GM19395 (cell line): ENCODE measurements around the gene DHRS12.

ENCODE experiments used
- ATAC-seq: cut with Tn5 transposase; IDR thresholded peaks from one replicate; pipeline ENCODE4 v1.9.1; 2021; ENCODE audit warnings: mild to moderate bottlenecking, moderate library complexity; ENCODE audit not compliant: unreplicated experiment

The DHRS12 gene

DNA sequence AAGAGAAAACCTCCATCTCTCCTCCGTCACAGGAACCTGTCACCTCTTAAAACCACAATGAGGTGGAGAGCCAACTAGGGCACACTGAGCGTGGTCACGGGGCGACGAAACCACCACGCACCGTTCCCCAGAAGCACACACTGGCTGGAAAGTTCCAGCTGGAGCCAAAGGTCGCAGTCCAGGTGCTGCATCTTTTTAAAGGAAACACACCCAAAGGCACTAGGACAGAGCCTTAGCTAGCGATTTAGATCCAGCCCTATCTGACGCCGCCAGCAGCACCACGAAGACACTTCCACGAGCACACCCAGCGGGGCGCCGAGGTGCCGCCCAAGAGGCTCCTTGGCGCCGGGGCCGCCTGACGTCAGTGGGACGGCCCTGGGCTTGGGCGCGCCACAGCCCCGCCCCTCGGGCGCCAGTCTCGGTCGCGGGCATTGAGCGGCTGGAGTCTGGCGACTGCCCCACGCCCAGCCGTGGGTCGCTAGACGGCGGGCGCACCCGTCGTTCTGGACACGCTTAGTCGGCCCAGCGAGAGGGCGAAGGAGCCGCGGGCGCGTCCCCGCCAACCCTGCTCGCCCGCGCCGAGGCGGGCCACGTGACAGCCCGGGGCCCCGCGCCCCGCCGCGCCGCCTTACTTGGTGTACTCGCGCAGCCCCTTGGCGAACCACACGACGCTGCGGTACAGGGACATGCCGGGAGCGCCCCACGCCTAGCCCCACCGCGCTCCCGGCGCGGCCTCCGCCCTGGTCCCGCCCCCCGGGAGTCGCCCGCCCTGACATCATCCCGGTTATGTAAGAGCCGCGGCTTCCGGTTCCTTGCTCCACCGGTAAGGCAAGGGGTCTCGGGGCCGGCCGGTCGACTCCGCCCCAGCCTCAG is at the start of gene DHRS12:
Gene DHRS12, minus strand, starts transcription at position 742 of the 873 bp plus-strand sequence. CDS start 4,504 bp downstream, outside the sequence.
- ATAC-seq, result peak; percentile 90

DNA sequence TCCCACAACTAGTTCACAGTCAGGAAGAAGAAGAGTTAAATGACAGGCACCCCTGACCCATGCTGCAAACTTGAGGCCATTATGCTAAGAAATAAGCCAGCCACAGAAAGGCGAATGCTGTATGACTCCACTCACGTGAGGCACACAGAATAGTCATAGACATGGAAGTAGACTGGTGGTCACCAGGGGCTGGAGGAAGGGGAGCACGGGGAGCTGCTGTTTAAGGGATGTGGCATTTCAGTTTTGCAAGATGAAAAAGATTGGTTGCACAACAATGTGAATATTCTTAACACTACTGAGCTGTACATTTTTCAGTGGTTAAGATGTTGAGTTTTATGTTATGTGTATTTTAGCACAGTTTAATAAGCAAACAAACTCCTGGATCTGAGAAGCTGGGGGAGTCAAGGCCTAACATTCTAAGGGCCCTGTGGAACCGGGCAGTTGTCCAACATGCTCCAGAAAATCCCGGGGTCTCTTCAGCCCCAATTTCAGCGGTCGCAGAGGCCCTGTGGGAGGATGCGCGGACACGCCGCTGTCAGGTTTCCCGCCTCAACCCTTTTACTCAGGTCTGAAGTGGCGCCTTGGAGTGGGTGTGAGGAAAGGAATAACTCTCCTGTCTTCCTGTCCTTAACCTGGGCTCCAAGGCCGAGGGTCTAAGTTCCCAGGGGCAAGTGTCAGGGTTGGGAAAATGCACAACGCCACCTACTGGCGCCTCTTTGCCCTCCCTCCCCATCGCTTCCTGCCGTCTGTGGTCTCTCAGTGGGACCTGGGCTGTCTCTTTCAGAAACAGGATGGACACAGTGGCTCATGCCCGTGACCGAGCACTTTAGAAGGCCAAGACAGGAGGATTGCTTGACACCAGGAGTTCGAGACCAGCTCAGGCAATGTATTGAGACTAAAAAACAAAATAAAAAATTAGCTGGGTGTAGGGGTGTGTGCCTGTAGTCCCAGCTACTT is 45.5 kb upstream of the DHRS12 start:
- ATAC-seq, result no peak

DNA sequence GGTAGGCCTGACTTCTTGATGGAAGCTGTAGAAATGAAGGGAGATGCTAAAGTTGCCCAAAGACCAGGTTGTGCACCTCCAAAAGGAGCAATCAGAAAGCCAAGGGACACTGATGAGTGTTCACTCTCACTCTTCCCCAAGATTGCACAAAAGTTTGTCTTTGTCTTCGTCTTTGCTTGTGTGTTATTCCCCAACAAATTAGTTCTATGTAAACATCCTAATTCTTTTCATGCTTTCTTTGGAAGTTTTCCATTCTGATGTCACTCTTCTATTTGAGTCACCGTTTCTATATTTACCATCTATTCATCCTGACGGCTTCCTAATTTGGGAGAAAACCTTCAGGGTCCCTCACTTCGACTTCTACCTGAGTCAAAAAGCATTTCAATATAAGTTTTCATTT is 44.7 kb upstream of the DHRS12 start:
- no peak for ATAC-seq

DNA sequence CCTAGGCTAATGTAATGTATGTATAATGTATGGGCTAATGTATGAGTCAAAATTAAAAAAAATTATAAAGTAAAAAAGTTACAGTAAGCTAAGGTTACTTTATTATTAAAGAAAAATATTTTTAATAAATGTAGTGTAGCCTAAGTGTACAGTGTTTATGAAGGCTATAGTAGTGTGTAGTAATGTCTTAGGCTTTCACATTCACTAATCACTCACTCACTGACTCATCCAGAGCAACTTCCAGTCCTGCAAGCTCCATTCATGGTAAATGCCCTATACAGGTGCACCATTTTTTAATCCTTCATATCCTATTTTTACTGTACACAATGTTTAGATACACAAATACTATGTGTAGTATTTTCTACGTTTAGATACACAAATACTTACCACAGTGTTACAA is 42.8 kb upstream of the DHRS12 start:
- no peak for ATAC-seq

- ATAC-seq, result no peak
These were observed 41.8 kb upstream of the DHRS12 start for GRCh38 chr13:51845574-51846318.

- no peak for ATAC-seq
These were observed 41.1 kb upstream of the DHRS12 start, which contains the start of gene TMEM272 for GRCh38 chr13:51844862-51845573. TSS of gene TMEM272 (minus strand) at chr13:51845177. CDS start at chr13:51838530, 6,647 bp downstream.

- no peak for ATAC-seq
These were observed 39.6 kb upstream of the DHRS12 start for GRCh38 chr13:51843529-51843928.

GRCh38 chr13:51841732-51842131 is 37.8 kb upstream of the DHRS12 start:
- ATAC-seq, result no peak

DNA sequence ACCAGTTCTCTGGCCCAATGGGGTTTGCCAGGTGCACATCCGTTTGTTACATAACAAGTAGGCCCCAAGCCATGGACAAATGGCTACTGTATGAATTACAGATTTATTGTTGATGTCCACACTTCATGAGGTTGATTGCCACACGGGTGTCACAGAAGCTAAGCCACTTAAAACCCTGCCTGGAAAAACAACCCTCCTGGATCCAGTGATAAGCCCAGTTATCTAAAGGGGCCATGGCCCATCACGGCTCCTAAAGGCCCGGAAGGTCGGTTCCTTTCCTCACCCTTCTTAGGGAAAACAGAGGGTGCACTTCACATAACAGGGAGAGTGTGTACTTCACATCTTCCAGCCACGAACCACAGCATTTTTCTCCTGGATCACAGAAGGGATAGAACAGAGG is 37.0 kb upstream of the DHRS12 start:
- ATAC-seq, result no peak

- no peak for ATAC-seq
These were observed 36.0 kb upstream of the DHRS12 start for GRCh38 chr13:51839711-51840540.

GRCh38 chr13:51838240-51838846 is 34.4 kb upstream of the DHRS12 start:
- no peak for ATAC-seq

DNA sequence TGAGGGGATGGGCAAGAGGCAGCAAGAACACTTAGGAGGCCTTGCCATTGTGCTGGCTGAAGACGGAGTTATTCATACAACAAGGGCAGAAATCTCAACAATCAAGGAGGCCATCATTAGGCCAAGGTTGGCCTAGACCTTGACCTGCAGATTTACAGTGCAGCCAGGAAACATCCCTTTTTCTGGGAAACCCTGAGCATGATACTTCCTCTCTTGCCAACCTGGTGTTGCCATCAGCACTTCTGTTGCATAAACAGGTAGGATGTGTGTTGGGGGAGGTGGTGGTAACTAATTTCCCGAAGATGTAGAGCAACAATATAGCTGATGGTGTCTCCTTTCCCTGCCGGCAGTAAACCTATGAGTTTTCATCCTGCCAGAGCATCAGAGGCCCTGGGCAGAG is 33.1 kb upstream of the DHRS12 start:
- ATAC-seq, result no peak

- ATAC-seq, result no peak
These were observed 30.7 kb upstream of the DHRS12 start for GRCh38 chr13:51834581-51835171.

GRCh38 chr13:51833980-51834379 is 30.0 kb upstream of the DHRS12 start:
- no peak for ATAC-seq

GRCh38 chr13:51832471-51833152 is 28.6 kb upstream of the DHRS12 start:
- peak; percentile 85 for ATAC-seq

GRCh38 chr13:51831519-51831918 is 27.6 kb upstream of the DHRS12 start:
- no peak for ATAC-seq

GRCh38 chr13:51829568-51829899 is 25.6 kb upstream of the DHRS12 start:
- ATAC-seq, result no peak
